GM12878 (cell line): Measurements from ENCODE around the gene LNPK. TPM values are rescaled to one million over a fixed set of nuclear protein-coding genes. Genes with fewer than 3 reads are reported as not detected.

ENCODE experiments used
- ATAC-seq: fragments of 200-7000 bp; cut with Tn5 transposase; 3 replicates; pipeline ENCODE4 v1.9.1; 2020; ENCODE audit warnings: mild to moderate bottlenecking, moderate library complexity
- BruUV-seq: library from RNA; stranded (reverse); fragments of 400-500 nt; replicated peaks from 2 replicates; lab custom pipeline; 2021; lab: Mats Ljungman, UMichigan
- CTCF ChIA-PET: fragments of 300-600 bp; sonication (Branson Sonifier 250); formaldehyde crosslinking; extraction: SDS; loops from one replicate; lab custom pipeline; 2021; ENCODE audit warnings: inconsistent platforms; lab: Yijun Ruan, JAX
- POLR2A ChIA-PET: fragments of 350-600 bp; formaldehyde crosslinking; extraction: SDS; loops from one replicate; lab custom pipeline; 2021; ENCODE audit warnings: inconsistent platforms; lab: Charles Lee
- RAD21 ChIA-PET: fragments of 300-600 bp; sonication (Branson Sonifier 250); formaldehyde crosslinking; loops from one replicate; lab custom pipeline; 2023; ENCODE audit warnings: antibody characterized with exemption; ENCODE audit not compliant: unreplicated experiment; lab: Charles Lee
- SMC1A ChIA-PET: fragments of 300-600 bp; sonication (Branson Sonifier 250); formaldehyde crosslinking; loops from one replicate; lab custom pipeline; 2023; ENCODE audit not compliant: unreplicated experiment, uncharacterized antibody; lab: Charles Lee
- DNase-seq: peaks from one replicate; pipeline ENCODE4 v3.0.0-alpha.2; 2011; ENCODE audit warnings: low read depth, low spot score
- FAIRE-seq: peaks from 3 replicates; lab custom pipeline; 2011; peaks lifted over from hg19 to GRCh38; lab: Jason Lieb, UNC
- H2AFZ ChIP-seq: 2 replicates; pipeline ENCODE4 v1.6.0; 2011; ENCODE audit warnings: low read depth, low read length, control low read depth; ENCODE audit not compliant: control insufficient read depth
- H3K27ac ChIP-seq: 2 replicates; pipeline ENCODE4 v1.5.1; 2011; ENCODE audit warnings: control low read depth; ENCODE audit not compliant: control insufficient read depth, insufficient read depth
- H3K27me3 ChIP-seq, 2 experiments: replicated peaks in 1 of 2; 2 replicates each; pipeline versions ENCODE4 v1.6.0 to v1.6.1; 2011; ENCODE audit warnings: low read length in 1 of 2; ENCODE audit not compliant: control insufficient read depth in 2 of 2, insufficient read depth in 2 of 2
- H3K36me3 ChIP-seq, 2 experiments: 2 replicates each; pipeline ENCODE4 v1.5.1; 2011; ENCODE audit warnings: low read length in 1 of 2; ENCODE audit not compliant: control insufficient read depth in 2 of 2, insufficient read depth in 2 of 2
- H3K4me1 ChIP-seq: 2 replicates; pipeline ENCODE4 v1.6.1; 2011; ENCODE audit warnings: mild to moderate bottlenecking, low read length, moderate library complexity, mixed read lengths; ENCODE audit not compliant: control insufficient read depth, insufficient read depth
- H3K4me2 ChIP-seq: 2 replicates; pipeline ENCODE4 v1.6.0; 2011; ENCODE audit warnings: control low read depth; ENCODE audit not compliant: control insufficient read depth, insufficient read depth
- H3K4me3 ChIP-seq: fragments of 200-600 bp; sonication (generic); 2 replicates; pipeline ENCODE4 v1.5.1; 2016
- H3K79me2 ChIP-seq: 2 replicates; pipeline ENCODE4 v1.6.0; 2011; ENCODE audit warnings: low read length; ENCODE audit not compliant: control insufficient read depth, insufficient read depth
- H3K9ac ChIP-seq: 2 replicates; pipeline ENCODE4 v1.8.0; 2011; ENCODE audit warnings: low read length, control low read depth, mixed read lengths; ENCODE audit not compliant: control insufficient read depth, insufficient read depth
- H3K9me3 ChIP-seq: replicated peaks from 3 replicates; pipeline ENCODE4 v1.5.1; 2011; ENCODE audit warnings: mild to moderate bottlenecking, low read length; ENCODE audit not compliant: control insufficient read depth, insufficient read depth
- H4K20me1 ChIP-seq: 2 replicates; pipeline ENCODE4 v1.6.0; 2011; ENCODE audit not compliant: control insufficient read depth, insufficient read depth
- CBX5 ChIP-seq: sonication (generic); IDR thresholded peaks from 2 replicates; pipeline ENCODE4 v1.6.1; 2016; ENCODE audit warnings: low read depth, moderate library complexity, mild to moderate bottlenecking, inconsistent platforms
- CHD2 ChIP-seq: IDR thresholded peaks from 2 replicates; pipeline ENCODE4 v1.6.1; 2011; ENCODE audit warnings: low read depth, low read length, improper control_type of control experiment, borderline replicate concordance
- CHD4 ChIP-seq: fragments of 200-600 bp; sonication (generic); IDR thresholded peaks from 2 replicates; pipeline ENCODE4 v1.6.1; 2016; ENCODE audit warnings: mild to moderate bottlenecking
- CREB1 ChIP-seq: IDR thresholded peaks from 2 replicates; pipeline ENCODE4 v1.6.1; 2012; ENCODE audit warnings: low read depth, mild to moderate bottlenecking, inconsistent platforms
- EED ChIP-seq: sonication (generic); IDR thresholded peaks from 2 replicates; pipeline ENCODE4 v1.6.1; 2016; ENCODE audit warnings: antibody characterized with exemption, low read depth
- HDGF ChIP-seq: fragments of 450-650 bp; IDR thresholded peaks from 2 replicates; pipeline ENCODE4 v1.6.1; 2016; ENCODE audit warnings: antibody characterized with exemption
- NFIC ChIP-seq: IDR thresholded peaks from 2 replicates; pipeline ENCODE4 v1.6.1; 2012; ENCODE audit warnings: low read depth, mild to moderate bottlenecking, inconsistent platforms, low read length, moderate library complexity
- NR2C2 ChIP-seq: IDR thresholded peaks from 2 replicates; pipeline ENCODE4 v1.6.1; 2011; ENCODE audit warnings: borderline replicate concordance, low read depth; ENCODE audit not compliant: control insufficient read depth, insufficient read length
- NR2F1 ChIP-seq: fragments of 450-650 bp; conservative IDR thresholded peaks from 2 replicates; pipeline ENCODE4 v1.6.1; 2017; ENCODE audit warnings: mild to moderate bottlenecking
- SMARCA5 ChIP-seq: fragments of 450-650 bp; IDR thresholded peaks from 2 replicates; pipeline ENCODE4 v1.6.1; 2017; ENCODE audit warnings: mild to moderate bottlenecking
- SREBF1 ChIP-seq: IDR thresholded peaks from 2 replicates; pipeline ENCODE4 v1.6.1; 2012; ENCODE audit warnings: mild to moderate bottlenecking, low read length
- YY1 ChIP-seq: IDR thresholded peaks from 2 replicates; pipeline ENCODE4 v1.6.1; 2011; ENCODE audit warnings: low read depth, mild to moderate bottlenecking, low read length
- WGBS: methylation state at CpG from one replicate; pipeline ENCODE4 v1.1.6; 2016; ENCODE audit warnings: low lambda C conversion rate; ENCODE audit not compliant: insufficient replicate concordance, insufficient coverage; ENCODE audit errors: missing lambda C conversion rate; 5-methylcytosine and 5-hydroxymethylcytosine counted together
- in situ Hi-C: fragments of 300-500 bp; cut with MboI; formaldehyde crosslinking; loops from 9 replicates; pipeline ENCODE4 v1.14.3; 2018; ENCODE audit warnings: mixed read lengths
- intact Hi-C: fragments of 100-400 bp; cut with micrococcal nuclease; formaldehyde crosslinking; loops from one replicate; pipeline ENCODE4 v1.14.2; 2022; ENCODE audit not compliant: unreplicated experiment
- polyA plus RNA-seq, 11 experiments: library from polyadenylated mRNA; depleted of rRNA in 4 of 11; unstranded in 6 of 11; stranded (reverse) in 5 of 11; fragments of >200 nt; fragmentation: Nextera tagmentation in 4 of 11; fragmentation: Illumina TruSeq in 1 of 11; extraction: Ambion mirVana in 4 of 11; extraction: Trizol in 1 of 11; gene quantifications; 1 replicate in 1 of 11; 2 replicates in 10 of 11; pipeline versions ENCODE4 v1.2.1 to v1.2.3, GENCODE V29; 2011 to 2016; ENCODE audit warnings: inconsistent platforms in 2 of 11, missing spikeins in 2 of 11, low read depth in 1 of 11
- total RNA-seq, 4 experiments: library from RNA; depleted of rRNA in 3 of 4; stranded (reverse); fragments of >200 nt in 3 of 4; fragmentation: Illumina TruSeq in 1 of 4; extraction: Trizol in 1 of 4; gene quantifications; 2 replicates each; pipeline versions ENCODE4 v1.2.1 to v1.2.3, GENCODE V29; 2013 to 2021
- TF ChIP-seq, protein P1 (sequence below): fragments of 150-350 bp; IDR thresholded peaks from 2 replicates; pipeline ENCODE4 v1.6.1; 2016; ENCODE audit warnings: low read depth, low read length
- TF ChIP-seq, protein P2 (sequence below): IDR thresholded peaks from 2 replicates; pipeline ENCODE4 v1.6.1; 2011; ENCODE audit warnings: mild to moderate bottlenecking, low read depth, low read length, moderate library complexity; ENCODE audit not compliant: insufficient replicate concordance

LNPK gene
- total and polyA plus RNA-seq, 10 of the 15 experiments (the other 5 are each of a cell fraction or from before 2014, with no cell fraction given), result 3.2 to 30.0 (median 15.6) TPM

- no peaks in the 10 kb centered on the region for H3K79me2 ChIP-seq
- RAD21 ChIA-PET, result no interaction called here
- H3K4me1 ChIP-seq, result no peaks in the 10 kb centered on the region
- no peak overlapping the region for H3K4me2 ChIP-seq
- in situ Hi-C loops (no loop called here), intact Hi-C loops (no loop called here)
- no peak for ATAC-seq
- TF ChIP-seq, protein P1, sequence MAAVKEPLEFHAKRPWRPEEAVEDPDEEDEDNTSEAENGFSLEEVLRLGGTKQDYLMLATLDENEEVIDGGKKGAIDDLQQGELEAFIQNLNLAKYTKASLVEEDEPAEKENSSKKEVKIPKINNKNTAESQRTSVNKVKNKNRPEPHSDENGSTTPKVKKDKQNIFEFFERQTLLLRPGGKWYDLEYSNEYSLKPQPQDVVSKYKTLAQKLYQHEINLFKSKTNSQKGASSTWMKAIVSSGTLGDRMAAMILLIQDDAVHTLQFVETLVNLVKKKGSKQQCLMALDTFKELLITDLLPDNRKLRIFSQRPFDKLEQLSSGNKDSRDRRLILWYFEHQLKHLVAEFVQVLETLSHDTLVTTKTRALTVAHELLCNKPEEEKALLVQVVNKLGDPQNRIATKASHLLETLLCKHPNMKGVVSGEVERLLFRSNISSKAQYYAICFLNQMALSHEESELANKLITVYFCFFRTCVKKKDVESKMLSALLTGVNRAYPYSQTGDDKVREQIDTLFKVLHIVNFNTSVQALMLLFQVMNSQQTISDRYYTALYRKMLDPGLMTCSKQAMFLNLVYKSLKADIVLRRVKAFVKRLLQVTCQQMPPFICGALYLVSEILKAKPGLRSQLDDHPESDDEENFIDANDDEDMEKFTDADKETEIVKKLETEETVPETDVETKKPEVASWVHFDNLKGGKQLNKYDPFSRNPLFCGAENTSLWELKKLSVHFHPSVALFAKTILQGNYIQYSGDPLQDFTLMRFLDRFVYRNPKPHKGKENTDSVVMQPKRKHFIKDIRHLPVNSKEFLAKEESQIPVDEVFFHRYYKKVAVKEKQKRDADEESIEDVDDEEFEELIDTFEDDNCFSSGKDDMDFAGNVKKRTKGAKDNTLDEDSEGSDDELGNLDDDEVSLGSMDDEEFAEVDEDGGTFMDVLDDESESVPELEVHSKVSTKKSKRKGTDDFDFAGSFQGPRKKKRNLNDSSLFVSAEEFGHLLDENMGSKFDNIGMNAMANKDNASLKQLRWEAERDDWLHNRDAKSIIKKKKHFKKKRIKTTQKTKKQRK, result no peak
- SMC1A ChIA-PET, result no interaction called here
- CTCF ChIA-PET, result no interaction called here
- BruUV-seq, result no TSS peak
- no peak overlapping the region for H2AFZ ChIP-seq
- FAIRE-seq, result no peak
- no peak overlapping the region for H3K4me3 ChIP-seq
- no peak overlapping the region for H3K9ac ChIP-seq
- POLR2A ChIA-PET, result no interaction called here
- WGBS, result 97% methylated on average over 2 of the region's 2 CpGs
- no peaks in the 10 kb centered on the region for H3K9me3 ChIP-seq
- DNase-seq, result no peak
- no peak overlapping the region for H3K27ac ChIP-seq
- no peaks in the 10 kb centered on the region for H3K36me3 ChIP-seq
- H4K20me1 ChIP-seq, result no peaks in the 10 kb centered on the region
- H3K27me3 ChIP-seq, result no peaks in the 10 kb centered on the region
Observed at GRCh38 chr2:175926272-175926671, 75.8 kb downstream of the LNPK start.

DNA sequence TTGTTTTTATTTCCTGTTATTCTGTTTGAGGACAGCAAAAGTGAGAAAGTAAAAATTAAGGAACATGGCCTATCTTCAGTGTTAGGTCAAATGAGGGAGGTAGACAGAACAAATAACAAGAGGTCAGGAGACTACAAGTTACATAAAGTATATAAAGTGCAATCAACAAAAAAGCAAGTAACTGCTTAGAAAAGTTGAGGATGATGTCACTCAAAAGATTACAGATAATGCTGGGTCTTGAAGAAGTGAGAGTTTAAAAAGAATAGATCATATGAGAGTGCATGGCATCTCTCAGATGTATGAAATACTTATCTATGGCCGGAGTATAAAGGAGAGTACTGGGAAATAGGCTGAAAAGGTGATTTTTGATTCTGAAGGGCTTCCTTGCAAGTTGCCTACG lies 79.9 kb downstream of the LNPK start:
- BruUV-seq, result no TSS peak
- Histone ChIP-seq H3K27ac (no peak overlapping the region), H4K20me1 (no peaks in the 10 kb centered on the region), H3K4me3 (no peak overlapping the region), H3K9ac (no peak overlapping the region), H3K4me2 (no peak overlapping the region), H3K36me3 (no peaks in the 10 kb centered on the region), H3K9me3 (no peaks in the 10 kb centered on the region), H2AFZ (no peak overlapping the region), H3K79me2 (no peaks in the 10 kb centered on the region), H3K27me3 (no peaks in the 10 kb centered on the region), H3K4me1 (no peaks in the 10 kb centered on the region)
- intact Hi-C loops, result no loop called here
- ChIA-PET RAD21 (no interaction called here), CTCF (no interaction called here), SMC1A (interaction anchor here (1.4 kb wide), 1 partner anchor 11 kb away, joined by 4 read pairs; no protein-coding TSS in a partner anchor), POLR2A (no interaction called here)
- WGBS, result 98% methylated on average over 2 of the region's 2 CpGs
- no peak for ATAC-seq
- no peak for DNase-seq
- in situ Hi-C loops, result no loop called here
- no peak for FAIRE-seq
- TF ChIP-seq YY1, result no peak
- TF ChIP-seq NR2C2, result no peak
- no peak for TF ChIP-seq CREB1
- TF ChIP-seq SREBF1, result no peak
- no peak for TF ChIP-seq NFIC
- TF ChIP-seq CBX5, result no peak
- TF ChIP-seq, protein P2, sequence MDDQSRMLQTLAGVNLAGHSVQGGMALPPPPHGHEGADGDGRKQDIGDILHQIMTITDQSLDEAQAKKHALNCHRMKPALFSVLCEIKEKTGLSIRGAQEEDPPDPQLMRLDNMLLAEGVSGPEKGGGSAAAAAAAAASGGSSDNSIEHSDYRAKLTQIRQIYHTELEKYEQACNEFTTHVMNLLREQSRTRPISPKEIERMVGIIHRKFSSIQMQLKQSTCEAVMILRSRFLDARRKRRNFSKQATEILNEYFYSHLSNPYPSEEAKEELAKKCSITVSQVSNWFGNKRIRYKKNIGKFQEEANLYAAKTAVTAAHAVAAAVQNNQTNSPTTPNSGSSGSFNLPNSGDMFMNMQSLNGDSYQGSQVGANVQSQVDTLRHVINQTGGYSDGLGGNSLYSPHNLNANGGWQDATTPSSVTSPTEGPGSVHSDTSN, result no peak
- TF ChIP-seq EED, result no peak
- no peak for TF ChIP-seq CHD4
- TF ChIP-seq CHD2, result no peak
- no peak for TF ChIP-seq HDGF
- no peak for TF ChIP-seq SMARCA5
- no peak for TF ChIP-seq NR2F1
